ENCODE measurements around the gene CCDC149. TPM values are rescaled to one million over a fixed set of nuclear protein-coding genes. Genes with fewer than 3 reads are reported as not detected.

Gene CCDC149
- total and polyA plus RNA-seq, 8 donors: 18.8 to 26.1 (median 22.0) TPM

DNA sequence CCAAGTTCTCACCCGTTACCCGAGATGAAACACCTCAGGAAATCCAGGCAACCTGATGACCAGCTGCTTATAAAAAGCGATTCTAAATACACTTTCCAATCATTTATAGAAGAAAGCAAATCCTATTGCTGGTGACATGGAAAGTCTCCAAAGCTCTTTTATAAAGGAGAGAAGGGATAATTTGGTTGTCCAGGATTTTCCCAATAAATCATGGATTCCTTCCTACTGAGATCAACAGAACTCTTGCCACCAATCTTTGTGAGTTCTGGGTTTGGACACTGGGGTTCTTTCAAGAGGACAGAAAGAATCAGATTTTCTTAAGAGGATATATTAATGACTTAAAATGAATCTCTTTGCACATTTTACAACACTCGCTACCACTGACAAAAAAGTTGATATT is 142.2 kb downstream of the CCDC149 start:
- Histone ChIP-seq H3K27ac (no peak overlapping the region), H3K9me3 (no peaks in the 10 kb centered on the region), H3K4me3 (no peak overlapping the region), H3K36me3 (no peaks in the 10 kb centered on the region), H3K4me1 (no peaks in the 10 kb centered on the region), H3K27me3 (no peaks in the 10 kb centered on the region)
- ATAC-seq (no peak), DNase-seq (no peak)
- intact Hi-C loops (cut with DNase I): no loop called here
- TF ChIP-seq, protein P1, sequence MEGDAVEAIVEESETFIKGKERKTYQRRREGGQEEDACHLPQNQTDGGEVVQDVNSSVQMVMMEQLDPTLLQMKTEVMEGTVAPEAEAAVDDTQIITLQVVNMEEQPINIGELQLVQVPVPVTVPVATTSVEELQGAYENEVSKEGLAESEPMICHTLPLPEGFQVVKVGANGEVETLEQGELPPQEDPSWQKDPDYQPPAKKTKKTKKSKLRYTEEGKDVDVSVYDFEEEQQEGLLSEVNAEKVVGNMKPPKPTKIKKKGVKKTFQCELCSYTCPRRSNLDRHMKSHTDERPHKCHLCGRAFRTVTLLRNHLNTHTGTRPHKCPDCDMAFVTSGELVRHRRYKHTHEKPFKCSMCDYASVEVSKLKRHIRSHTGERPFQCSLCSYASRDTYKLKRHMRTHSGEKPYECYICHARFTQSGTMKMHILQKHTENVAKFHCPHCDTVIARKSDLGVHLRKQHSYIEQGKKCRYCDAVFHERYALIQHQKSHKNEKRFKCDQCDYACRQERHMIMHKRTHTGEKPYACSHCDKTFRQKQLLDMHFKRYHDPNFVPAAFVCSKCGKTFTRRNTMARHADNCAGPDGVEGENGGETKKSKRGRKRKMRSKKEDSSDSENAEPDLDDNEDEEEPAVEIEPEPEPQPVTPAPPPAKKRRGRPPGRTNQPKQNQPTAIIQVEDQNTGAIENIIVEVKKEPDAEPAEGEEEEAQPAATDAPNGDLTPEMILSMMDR (IDR thresholded peaks at IDR 0.05): no peak

DNA sequence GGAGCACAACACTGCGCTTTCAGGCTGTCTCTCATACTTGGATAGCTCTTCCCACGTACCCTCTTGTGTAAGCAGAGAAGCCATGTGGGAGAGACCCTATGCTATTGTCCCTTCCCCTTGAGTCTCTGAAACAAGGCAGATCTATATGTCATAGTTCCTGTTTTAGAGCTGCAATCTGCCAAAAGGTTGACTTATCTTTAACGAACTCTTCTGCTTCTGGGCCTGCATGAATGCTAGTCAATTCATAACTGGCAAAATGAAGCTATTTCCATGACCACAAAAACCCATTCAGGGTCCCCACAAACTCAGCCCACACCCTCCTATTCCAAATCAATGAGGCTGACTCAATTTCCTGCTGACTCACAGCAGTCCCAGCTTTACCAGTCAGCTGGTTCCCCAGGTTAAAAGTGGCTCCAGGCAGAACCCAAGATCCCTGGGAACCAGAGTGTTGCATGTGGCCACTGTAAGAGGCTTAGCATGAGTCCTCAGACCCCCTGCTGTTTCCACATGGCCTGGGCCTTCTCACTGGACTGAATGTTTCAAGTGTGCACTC is 142.7 kb downstream of the CCDC149 start:
- intact Hi-C loops (cut with DNase I): no loop called here
- TF ChIP-seq, protein P1 (IDR thresholded peaks at IDR 0.05): no peak
- no peak for ATAC-seq
- Histone ChIP-seq H3K27ac (no peak overlapping the region), H3K36me3 (no peaks in the 10 kb centered on the region), H3K4me1 (no peaks in the 10 kb centered on the region), H3K9me3 (no peaks in the 10 kb centered on the region), H3K27me3 (no peaks in the 10 kb centered on the region), H3K4me3 (no peak overlapping the region)
- no peak for DNase-seq

GRCh38 chr4:24769571-24769970 is 143.3 kb downstream of the CCDC149 start:
- H3K27me3 ChIP-seq: no peaks in the 10 kb centered on the region
- ATAC-seq (no peak), DNase-seq (no peak)
- no peaks in the 10 kb centered on the region for H3K9me3 ChIP-seq
- no peak overlapping the region for H3K27ac ChIP-seq
- intact Hi-C loops (cut with DNase I): no loop called here
- H3K4me1 ChIP-seq: no peaks in the 10 kb centered on the region
- H3K4me3 ChIP-seq: no peak overlapping the region
- TF ChIP-seq, protein P1 (IDR thresholded peaks at IDR 0.05): no peak
- no peaks in the 10 kb centered on the region for H3K36me3 ChIP-seq

DNA sequence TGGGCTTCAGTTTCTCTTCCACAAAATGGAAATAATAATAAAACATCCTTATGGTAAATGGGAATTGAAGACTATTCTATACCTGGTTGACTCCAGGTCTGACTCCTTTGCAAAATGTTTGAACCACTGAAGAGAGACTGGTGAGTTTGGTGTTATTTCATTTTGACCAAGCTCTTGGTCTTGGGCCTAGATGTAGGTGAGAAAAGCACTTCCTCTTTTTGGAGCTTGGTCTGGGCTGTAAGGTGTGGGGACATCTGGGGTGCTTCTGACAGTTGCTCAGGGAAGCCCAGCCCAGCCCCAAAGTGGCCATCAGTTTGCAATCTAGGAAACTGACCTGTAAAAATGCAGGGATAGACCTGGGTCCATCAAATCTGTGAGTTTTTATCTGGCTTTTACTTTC is 144.2 kb downstream of the CCDC149 start:
- H3K4me1 ChIP-seq: no peaks in the 10 kb centered on the region
- ATAC-seq (no peak), DNase-seq (no peak)
- no peaks in the 10 kb centered on the region for H3K9me3 ChIP-seq
- intact Hi-C loops (cut with DNase I): no loop called here
- TF ChIP-seq, protein P1 (IDR thresholded peaks at IDR 0.05): no peak
- no peaks in the 10 kb centered on the region for H3K36me3 ChIP-seq
- no peak overlapping the region for H3K4me3 ChIP-seq
- H3K27ac ChIP-seq: no peak overlapping the region
- H3K27me3 ChIP-seq: no peaks in the 10 kb centered on the region

GRCh38 chr4:24768006-24768405 is 144.8 kb downstream of the CCDC149 start:
- TF ChIP-seq, protein P1 (IDR thresholded peaks at IDR 0.05): no peak
- Histone ChIP-seq H3K27ac (no peak overlapping the region), H3K9me3 (no peaks in the 10 kb centered on the region), H3K36me3 (no peaks in the 10 kb centered on the region), H3K27me3 (no peaks in the 10 kb centered on the region), H3K4me1 (no peaks in the 10 kb centered on the region), H3K4me3 (no peak overlapping the region)
- intact Hi-C loops (cut with DNase I): no loop called here
- no peak for DNase-seq
- no peak for ATAC-seq

All from left lung (tissue), 10 donors.